HepG2 (cell line): ENCODE results near the gene PDLIM7. TPM values are rescaled to one million over a fixed set of nuclear protein-coding genes. Genes with fewer than 3 reads are reported as not detected.
A peak's percentile ranks its signal among the peaks of the same experiment; 100 is the strongest.

Source experiments
- GATA4 ChIP-seq: sonication (generic); IDR thresholded peaks from 2 replicates; pipeline ENCODE4 v1.6.1; 2016; ENCODE audit warnings: antibody characterized with exemption, low read depth, borderline replicate concordance
- HMG20B ChIP-seq: conservative IDR thresholded peaks from 2 replicates; pipeline ENCODE4 v1.6.1; 2016; ENCODE audit warnings: missing genetic modification reagents, missing compliant biosample characterization
- ISL2 ChIP-seq: sonication (generic); formaldehyde crosslinking; IDR thresholded peaks from 2 replicates; pipeline ENCODE4 v1.5.0; 2020; ENCODE audit warnings: missing genetic modification reagents
- MTA3 ChIP-seq: sonication (generic); formaldehyde crosslinking; IDR thresholded peaks from 2 replicates; pipeline ENCODE4 v1.4.0; 2020; ENCODE audit warnings: missing genetic modification reagents
- NBN ChIP-seq: fragments of 450-650 bp; conservative IDR thresholded peaks from 2 replicates; pipeline ENCODE4 v1.6.1; 2017
- NCOA2 ChIP-seq: sonication (generic); formaldehyde crosslinking; IDR thresholded peaks from 2 replicates; pipeline ENCODE4 v1.8.0; 2022; ENCODE audit warnings: inconsistent platforms
- PREB ChIP-seq: sonication (generic); formaldehyde crosslinking; IDR thresholded peaks from 2 replicates; pipeline ENCODE4 v1.4.0; 2020; ENCODE audit warnings: missing genetic modification reagents
- ZBED4 ChIP-seq: sonication (generic); formaldehyde crosslinking; IDR thresholded peaks from 2 replicates; pipeline ENCODE4 v1.4.0; 2020; ENCODE audit warnings: missing genetic modification reagents, borderline replicate concordance
- ZNF34 ChIP-seq: sonication (generic); formaldehyde crosslinking; IDR thresholded peaks from 2 replicates; pipeline ENCODE4 v1.4.0; 2020; ENCODE audit warnings: mild to moderate bottlenecking, missing genetic modification reagents, borderline replicate concordance
- ZNF572 ChIP-seq: sonication (generic); formaldehyde crosslinking; IDR thresholded peaks from 2 replicates; pipeline ENCODE4 v1.5.1; 2020; ENCODE audit warnings: mild to moderate bottlenecking, missing genetic modification reagents
- ZNF790 ChIP-seq: sonication (generic); formaldehyde crosslinking; IDR thresholded peaks from 2 replicates; pipeline ENCODE4 v1.8.0; 2022; ENCODE audit warnings: missing genetic modification reagents, mild to moderate bottlenecking, borderline replicate concordance
- ZNF891 ChIP-seq: sonication (generic); formaldehyde crosslinking; IDR thresholded peaks from 2 replicates; pipeline ENCODE4 v1.5.0; 2020; ENCODE audit warnings: mild to moderate bottlenecking, missing genetic modification reagents
- ZSCAN25 ChIP-seq: sonication (generic); formaldehyde crosslinking; IDR thresholded peaks from 2 replicates; pipeline ENCODE4 v1.8.0; 2022; ENCODE audit warnings: mild to moderate bottlenecking, missing genetic modification reagents
- polyA plus RNA-seq, 8 experiments: library from polyadenylated mRNA; depleted of rRNA in 3 of 8; stranded (reverse) in 7 of 8; unstranded in 1 of 8; fragments of >200 nt; fragmentation: Illumina TruSeq in 4 of 8; extraction: Trizol in 4 of 8; gene quantifications; 2 replicates each; pipeline versions ENCODE4 v1.2.1 to v1.2.3, GENCODE V29; 2011 to 2016; ENCODE audit warnings: low read depth in 4 of 8, missing spikeins in 1 of 8, mixed read lengths in 1 of 8; ENCODE audit not compliant: insufficient read depth in 1 of 8
- total RNA-seq, 5 experiments: library from RNA; depleted of rRNA; stranded (reverse); fragments of >200 nt; fragmentation: Illumina TruSeq; extraction: Trizol; gene quantifications; 2 replicates each; pipeline ENCODE4 v1.2.3, GENCODE V29; 2016; ENCODE audit warnings: low read depth in 1 of 5
- TF ChIP-seq, protein P1 (sequence below): sonication (generic); formaldehyde crosslinking; IDR thresholded peaks from 2 replicates; pipeline ENCODE4 v1.4.0; 2020; ENCODE audit warnings: missing genetic modification reagents
- TF ChIP-seq, protein P2 (sequence below): sonication (generic); formaldehyde crosslinking; IDR thresholded peaks from 2 replicates; pipeline ENCODE4 v1.5.1; 2020; ENCODE audit warnings: missing genetic modification reagents, mild to moderate bottlenecking, borderline replicate concordance
- TF ChIP-seq, protein P3 (sequence below): fragments of 450-650 bp; IDR thresholded peaks from 2 replicates; pipeline ENCODE4 v1.6.1; 2017
- TF ChIP-seq, protein P4 (sequence below): sonication (generic); formaldehyde crosslinking; IDR thresholded peaks from 2 replicates; pipeline ENCODE4 v1.4.0; 2020; ENCODE audit warnings: low read depth, mild to moderate bottlenecking, missing genetic modification reagents

Gene PDLIM7
- total and polyA plus RNA-seq, 2 of the 13 experiments (the other 11 are each of a cell fraction or from before 2014, with no cell fraction given), result 21.1 to 31.3 TPM

DNA sequence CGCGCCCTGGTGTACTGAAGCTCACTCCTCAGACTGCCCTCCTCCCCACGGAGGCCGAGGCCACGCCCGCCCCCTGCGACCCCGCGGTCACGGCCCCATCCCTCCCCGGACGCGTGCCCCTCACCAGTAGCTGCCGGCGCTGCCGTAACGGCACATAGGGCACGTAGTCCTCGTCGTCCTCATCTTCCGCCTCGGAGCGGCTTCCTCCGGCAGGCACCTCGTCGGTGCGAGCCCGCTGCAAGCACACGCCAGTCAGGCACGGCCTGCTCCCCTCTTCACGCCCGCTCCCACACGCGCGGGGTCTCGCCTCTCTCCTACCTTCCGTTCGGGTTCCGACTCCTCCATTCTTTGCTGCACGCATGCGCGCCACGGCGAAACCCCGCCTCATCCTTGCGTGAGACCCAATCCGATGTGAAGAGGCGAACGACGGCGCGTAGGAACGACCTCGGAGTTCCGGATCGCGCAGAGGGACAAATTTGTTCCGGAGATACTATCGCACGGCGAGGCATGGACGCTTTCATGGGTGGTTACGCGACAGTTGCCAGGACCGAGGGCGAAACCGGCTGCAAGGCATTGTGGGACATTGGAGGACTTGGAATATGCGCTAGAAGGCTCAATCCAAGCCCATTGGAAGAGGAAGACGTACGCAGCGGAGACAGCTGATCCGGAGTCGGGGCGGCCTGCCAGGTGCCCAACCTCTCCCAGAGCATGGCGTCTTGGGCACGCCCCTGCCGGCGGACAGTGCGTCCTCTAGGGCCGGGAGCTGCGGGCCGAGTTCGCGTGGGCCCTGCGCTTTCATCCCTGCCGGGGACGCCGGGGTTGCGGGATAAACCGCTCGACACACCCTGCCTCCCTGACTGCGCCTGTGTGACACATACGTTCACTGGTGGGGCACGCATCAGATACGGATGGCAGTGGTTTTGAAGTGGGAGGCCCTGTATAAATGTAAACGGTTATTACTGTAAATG lies 19.5 kb upstream of the PDLIM7 start, which contains the start of gene DDX41 (continued):
- TF ChIP-seq ZNF572 (CRISPR knock-in tag), result no peak; the same call in 1 of the 2 replicates
- TF ChIP-seq NCOA2, result peak; percentile 63; the same call in 1 of the 2 replicates
- TF ChIP-seq ZBED4, result peak; percentile 65; the same call in 1 of the 2 replicates
- TF ChIP-seq, protein P1, sequence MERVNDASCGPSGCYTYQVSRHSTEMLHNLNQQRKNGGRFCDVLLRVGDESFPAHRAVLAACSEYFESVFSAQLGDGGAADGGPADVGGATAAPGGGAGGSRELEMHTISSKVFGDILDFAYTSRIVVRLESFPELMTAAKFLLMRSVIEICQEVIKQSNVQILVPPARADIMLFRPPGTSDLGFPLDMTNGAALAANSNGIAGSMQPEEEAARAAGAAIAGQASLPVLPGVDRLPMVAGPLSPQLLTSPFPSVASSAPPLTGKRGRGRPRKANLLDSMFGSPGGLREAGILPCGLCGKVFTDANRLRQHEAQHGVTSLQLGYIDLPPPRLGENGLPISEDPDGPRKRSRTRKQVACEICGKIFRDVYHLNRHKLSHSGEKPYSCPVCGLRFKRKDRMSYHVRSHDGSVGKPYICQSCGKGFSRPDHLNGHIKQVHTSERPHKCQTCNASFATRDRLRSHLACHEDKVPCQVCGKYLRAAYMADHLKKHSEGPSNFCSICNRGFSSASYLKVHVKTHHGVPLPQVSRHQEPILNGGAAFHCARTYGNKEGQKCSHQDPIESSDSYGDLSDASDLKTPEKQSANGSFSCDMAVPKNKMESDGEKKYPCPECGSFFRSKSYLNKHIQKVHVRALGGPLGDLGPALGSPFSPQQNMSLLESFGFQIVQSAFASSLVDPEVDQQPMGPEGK, result peak; percentile 57
- TF ChIP-seq, protein P2, sequence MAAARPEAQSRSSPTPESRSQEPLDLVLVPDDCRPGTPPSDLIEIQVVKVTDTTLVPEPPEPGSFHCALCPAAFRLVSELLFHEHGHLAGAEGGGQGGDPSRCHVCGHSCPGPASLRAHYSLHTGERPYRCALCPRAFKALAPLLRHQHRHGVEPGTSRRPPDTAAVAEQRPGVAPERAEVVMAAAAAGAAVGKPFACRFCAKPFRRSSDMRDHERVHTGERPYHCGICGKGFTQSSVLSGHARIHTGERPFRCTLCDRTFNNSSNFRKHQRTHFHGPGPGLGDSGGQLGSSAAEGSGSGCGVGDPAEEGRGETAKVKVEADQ (CRISPR knock-in tag), result peak; percentile 44; the same call in 1 of the 2 replicates
- TF ChIP-seq NBN, result no peak
- peak; percentile 70 for TF ChIP-seq GATA4
- TF ChIP-seq ISL2 (CRISPR knock-in tag), result peak; percentile 63
- TF ChIP-seq ZNF891, result 0 out of 2 replicates have a peak, but pooled peaks have one; percentile 34
- peak; percentile 66; the same call in 1 of the 2 replicates for TF ChIP-seq ZNF34
- 0 out of 2 replicates have a peak, but pooled peaks have one; percentile 24 for TF ChIP-seq ZNF790 (CRISPR knock-in tag)
- TF ChIP-seq MTA3 (CRISPR knock-in tag), result no peak
- TF ChIP-seq, protein P3, sequence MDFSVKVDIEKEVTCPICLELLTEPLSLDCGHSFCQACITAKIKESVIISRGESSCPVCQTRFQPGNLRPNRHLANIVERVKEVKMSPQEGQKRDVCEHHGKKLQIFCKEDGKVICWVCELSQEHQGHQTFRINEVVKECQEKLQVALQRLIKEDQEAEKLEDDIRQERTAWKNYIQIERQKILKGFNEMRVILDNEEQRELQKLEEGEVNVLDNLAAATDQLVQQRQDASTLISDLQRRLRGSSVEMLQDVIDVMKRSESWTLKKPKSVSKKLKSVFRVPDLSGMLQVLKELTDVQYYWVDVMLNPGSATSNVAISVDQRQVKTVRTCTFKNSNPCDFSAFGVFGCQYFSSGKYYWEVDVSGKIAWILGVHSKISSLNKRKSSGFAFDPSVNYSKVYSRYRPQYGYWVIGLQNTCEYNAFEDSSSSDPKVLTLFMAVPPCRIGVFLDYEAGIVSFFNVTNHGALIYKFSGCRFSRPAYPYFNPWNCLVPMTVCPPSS, result no peak
- TF ChIP-seq, protein P4, sequence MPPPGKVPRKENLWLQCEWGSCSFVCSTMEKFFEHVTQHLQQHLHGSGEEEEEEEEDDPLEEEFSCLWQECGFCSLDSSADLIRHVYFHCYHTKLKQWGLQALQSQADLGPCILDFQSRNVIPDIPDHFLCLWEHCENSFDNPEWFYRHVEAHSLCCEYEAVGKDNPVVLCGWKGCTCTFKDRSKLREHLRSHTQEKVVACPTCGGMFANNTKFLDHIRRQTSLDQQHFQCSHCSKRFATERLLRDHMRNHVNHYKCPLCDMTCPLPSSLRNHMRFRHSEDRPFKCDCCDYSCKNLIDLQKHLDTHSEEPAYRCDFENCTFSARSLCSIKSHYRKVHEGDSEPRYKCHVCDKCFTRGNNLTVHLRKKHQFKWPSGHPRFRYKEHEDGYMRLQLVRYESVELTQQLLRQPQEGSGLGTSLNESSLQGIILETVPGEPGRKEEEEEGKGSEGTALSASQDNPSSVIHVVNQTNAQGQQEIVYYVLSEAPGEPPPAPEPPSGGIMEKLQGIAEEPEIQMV (CRISPR knock-in tag), result peak; percentile 71; the same call in 1 of the 2 replicates
- TF ChIP-seq HMG20B (CRISPR knock-in tag), result 0 out of 2 replicates have a peak, but pooled peaks have one; percentile 9
- no peak for TF ChIP-seq PREB (CRISPR knock-in tag)
- 0 out of 2 replicates have a peak, but pooled peaks have one; percentile 22 for TF ChIP-seq ZSCAN25 (CRISPR knock-in tag)
